Measurements from ENCODE around the gene KIF16B. TPM values are rescaled to one million over a fixed set of nuclear protein-coding genes. Genes with fewer than 3 reads are reported as not detected.
"Not testable (repeated sequence)": the region's sequence is repeated elsewhere in the genome, so short reads cannot be mapped to it uniquely, and the experiment has no call there.

Gene KIF16B
- polyA plus RNA-seq, 4 donors: 19.0 to 22.7 (median 21.5) TPM

GRCh38 chr20:16528078-16528477 is 45.2 kb downstream of the KIF16B start:
- peak in 1 of 4 donors; percentile 27 for DNase-seq (ENCODE audit: low read depth in 4 of 4, low spot score in 3 of 4)

GRCh38 chr20:16527438-16527837 is 45.8 kb downstream of the KIF16B start:
- no peak for DNase-seq (ENCODE audit: low read depth in 4 of 4, low spot score in 3 of 4)

GRCh38 chr20:16526433-16527380 is 46.5 kb downstream of the KIF16B start:
- DNase-seq (ENCODE audit: low read depth in 4 of 4, low spot score in 3 of 4): no peak

DNA sequence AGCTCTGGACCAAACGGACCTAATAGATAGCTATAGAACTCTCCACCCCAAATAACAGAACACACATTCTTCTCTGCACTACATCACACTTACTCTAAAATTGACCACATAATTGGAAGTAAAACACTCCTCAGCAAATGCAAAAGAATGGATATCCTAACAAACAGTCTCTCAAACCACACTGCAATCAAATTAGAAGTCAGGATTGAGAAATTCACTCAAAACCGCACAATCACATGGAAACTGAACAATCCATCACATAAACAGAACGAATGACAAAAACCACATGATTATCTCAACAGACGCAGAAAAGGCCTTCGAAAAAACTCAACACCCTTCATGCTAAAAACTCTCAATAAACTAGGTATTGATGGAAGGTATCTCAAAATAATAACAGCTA is 50.6 kb downstream of the KIF16B start:
- not testable (repeated sequence) for DNase-seq (ENCODE audit: low read depth in 4 of 4, low spot score in 3 of 4)

DNA sequence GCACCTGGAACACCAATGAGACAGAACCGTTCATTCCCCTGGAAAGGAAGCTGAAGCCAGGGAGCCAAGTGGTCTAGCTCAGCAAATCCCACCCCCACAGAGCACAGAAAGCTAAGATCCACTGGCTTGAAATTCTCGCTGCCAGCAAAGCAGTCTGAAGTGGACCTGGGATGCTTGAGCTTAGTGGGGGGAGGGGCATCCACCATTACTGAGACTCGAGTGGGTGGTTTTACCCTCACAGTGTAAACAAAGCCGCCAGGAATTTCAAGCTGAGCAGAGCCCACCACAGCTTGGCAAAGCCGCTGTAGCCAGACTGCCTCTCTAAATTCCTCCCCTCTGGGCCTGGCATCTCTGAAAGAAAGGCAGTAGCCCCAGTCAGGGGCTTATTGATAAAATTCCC is 53.1 kb downstream of the KIF16B start:
- DNase-seq (ENCODE audit: low read depth in 4 of 4, low spot score in 3 of 4): no peak

DNA sequence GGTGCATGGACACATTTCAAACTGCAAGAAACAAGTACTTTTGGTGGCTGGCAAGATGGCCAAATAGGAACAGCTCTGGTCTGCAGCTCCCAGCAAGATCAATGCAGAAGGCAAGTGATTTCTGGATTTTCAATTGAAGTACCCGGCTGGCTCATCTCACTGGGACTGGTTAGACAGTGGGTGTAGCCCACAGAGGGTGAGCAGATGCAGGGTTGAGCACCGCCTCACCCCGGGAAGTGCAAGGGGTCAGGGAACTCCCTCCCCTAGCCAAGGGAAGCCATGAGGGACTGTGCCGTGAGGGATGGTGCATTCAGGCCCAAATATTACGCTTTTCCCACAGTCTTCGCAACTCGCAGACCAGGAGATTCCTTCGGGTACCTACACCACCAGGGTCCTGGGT is 53.6 kb downstream of the KIF16B start:
- DNase-seq (ENCODE audit: low read depth in 4 of 4, low spot score in 3 of 4): not testable (repeated sequence)

DNA sequence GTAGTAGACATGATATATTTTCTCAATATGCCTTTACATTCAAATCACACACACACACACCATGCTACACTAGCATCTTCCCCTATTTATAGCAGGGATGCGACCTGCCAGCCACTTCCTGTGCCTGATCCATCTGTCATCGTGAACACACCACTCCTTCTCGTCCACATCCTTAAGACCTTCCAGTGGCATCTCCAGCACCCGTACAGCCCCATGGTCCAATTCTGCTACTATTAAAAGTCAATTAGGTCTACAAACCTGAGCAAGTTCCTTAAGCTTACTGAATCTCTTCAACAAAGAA is 54.5 kb downstream of the KIF16B start:
- no peak for DNase-seq (ENCODE audit: low read depth in 4 of 4, low spot score in 3 of 4)

GRCh38 chr20:16517946-16518783 is 55.1 kb downstream of the KIF16B start:
- DNase-seq (ENCODE audit: low read depth in 4 of 4, low spot score in 3 of 4): peak; percentile 10 to 44 (median 39)

GRCh38 chr20:16516794-16517193 is 56.5 kb downstream of the KIF16B start:
- no peak for DNase-seq (ENCODE audit: low read depth in 4 of 4, low spot score in 3 of 4)

- DNase-seq (ENCODE audit: low read depth in 4 of 4, low spot score in 3 of 4): no peak
Measured at GRCh38 chr20:16515046-16515445, 58.2 kb downstream of the KIF16B start.

- no peak for DNase-seq (ENCODE audit: low read depth in 4 of 4, low spot score in 3 of 4)
Measured at GRCh38 chr20:16514140-16514539, 59.1 kb downstream of the KIF16B start.

DNA sequence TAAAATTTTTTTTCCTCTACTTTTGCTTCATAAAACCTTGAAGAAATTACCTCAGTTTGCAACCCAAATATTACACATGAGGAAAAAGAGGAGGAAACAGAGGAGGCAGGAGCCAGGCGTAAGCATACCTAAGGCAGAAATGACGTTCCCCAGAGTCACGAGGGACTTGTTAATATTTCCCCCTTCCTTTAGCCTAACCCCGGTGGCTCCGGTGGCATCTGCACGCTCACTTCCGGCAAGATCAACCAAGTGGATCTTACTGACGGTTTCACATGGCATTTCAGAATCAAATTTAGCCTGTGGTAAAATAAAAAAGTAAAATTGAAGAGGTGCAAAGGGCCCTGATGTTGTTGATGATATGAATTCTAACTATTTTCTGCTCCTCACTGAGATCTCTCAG is 67.4 kb downstream of the KIF16B start:
- DNase-seq (ENCODE audit: low read depth in 4 of 4, low spot score in 3 of 4): no peak

GRCh38 chr20:16501301-16501700 is 71.9 kb downstream of the KIF16B start:
- DNase-seq (ENCODE audit: low read depth in 4 of 4, low spot score in 3 of 4): no peak

- no peak for DNase-seq (ENCODE audit: low read depth in 4 of 4, low spot score in 3 of 4)
Measured at GRCh38 chr20:16500197-16500596, 73.1 kb downstream of the KIF16B start.

DNA sequence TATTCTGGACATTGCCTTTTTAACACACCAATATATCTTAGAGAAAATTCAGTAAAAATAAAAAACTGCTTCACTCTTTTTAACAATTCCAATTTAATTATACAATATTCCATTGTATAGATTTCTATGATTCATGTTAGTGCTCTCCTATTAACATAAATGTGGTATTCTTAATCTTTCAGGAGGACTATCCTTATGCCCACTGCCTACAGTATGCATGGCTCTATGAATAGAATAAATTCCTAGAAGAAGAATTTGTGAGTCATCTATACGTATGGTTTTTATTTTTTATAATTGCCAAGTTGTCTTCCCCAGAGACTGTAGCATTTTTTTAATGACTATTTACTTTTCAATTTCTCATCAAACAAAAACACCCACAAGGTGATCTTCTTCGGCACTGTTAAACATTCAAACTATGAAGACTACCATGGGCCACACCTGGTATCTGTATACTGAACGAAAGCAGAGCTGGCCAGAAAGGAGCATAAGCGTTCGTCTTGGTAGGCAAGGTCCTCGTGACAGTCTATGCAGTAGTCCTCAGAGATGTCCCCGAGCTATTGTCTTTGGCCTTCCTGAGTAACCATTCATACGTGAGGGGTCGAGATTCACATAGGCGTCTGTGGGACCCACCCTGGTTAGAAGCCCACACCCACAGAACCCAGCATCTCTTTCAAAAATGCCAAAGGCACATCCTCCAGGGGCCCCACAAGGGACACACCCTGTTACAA is 74.6 kb downstream of the KIF16B start:
- DNase-seq (ENCODE audit: low read depth in 4 of 4, low spot score in 3 of 4): no peak

DNA sequence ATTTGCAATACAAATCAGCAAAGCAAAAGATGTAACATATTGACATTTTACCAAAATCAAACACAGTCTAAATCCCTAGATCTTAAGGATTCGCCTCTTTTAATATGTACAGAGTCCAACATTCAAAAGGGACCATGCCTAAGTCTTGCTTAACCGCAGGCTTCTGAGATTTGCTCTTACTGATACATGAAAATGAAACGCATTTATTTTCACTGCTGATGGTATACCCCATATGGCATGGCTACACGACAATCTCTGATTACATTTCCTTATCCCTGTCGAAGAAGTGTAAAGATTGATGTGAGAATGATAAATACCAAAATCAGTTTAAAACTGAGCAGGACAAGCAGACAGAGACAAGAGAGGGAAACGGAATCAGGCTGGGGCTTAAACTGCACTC is 75.4 kb downstream of the KIF16B start:
- no peak for DNase-seq (ENCODE audit: low read depth in 4 of 4, low spot score in 3 of 4)

- DNase-seq (ENCODE audit: low read depth in 4 of 4, low spot score in 3 of 4): no peak
Measured at GRCh38 chr20:16493486-16493885, 79.8 kb downstream of the KIF16B start.

DNA sequence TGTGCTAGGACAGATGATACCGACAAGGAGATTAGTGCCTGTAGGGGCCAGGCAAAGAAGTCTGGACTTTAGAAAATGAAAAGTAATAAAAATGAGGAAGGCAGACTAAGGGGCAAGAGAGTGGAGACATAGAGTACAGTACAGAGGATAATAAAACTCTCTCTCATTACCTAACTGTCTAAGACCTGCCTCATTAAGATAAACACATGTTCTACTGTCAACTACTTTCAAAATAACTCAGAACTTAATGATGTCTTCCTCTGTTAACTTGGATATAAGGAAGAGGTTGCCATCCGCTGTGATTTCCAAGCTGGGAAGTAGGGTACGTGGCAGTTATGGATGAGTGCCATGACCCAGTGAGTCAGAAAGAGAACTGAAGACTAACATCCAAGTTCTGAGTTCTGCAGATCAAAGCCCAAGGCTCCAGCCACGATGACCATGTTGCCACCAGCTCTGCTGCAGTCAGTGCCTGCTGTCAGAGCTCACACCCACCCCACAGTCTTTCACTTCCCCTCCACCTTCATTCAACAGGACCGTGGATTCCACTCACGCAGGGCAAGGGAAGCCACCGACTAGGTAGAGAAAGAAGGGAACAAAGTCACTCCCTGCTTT is 81.8 kb downstream of the KIF16B start:
- DNase-seq (ENCODE audit: low read depth in 4 of 4, low spot score in 3 of 4): no peak

GRCh38 chr20:16490696-16491095 is 82.6 kb downstream of the KIF16B start:
- no peak for DNase-seq (ENCODE audit: low read depth in 4 of 4, low spot score in 3 of 4)

DNA sequence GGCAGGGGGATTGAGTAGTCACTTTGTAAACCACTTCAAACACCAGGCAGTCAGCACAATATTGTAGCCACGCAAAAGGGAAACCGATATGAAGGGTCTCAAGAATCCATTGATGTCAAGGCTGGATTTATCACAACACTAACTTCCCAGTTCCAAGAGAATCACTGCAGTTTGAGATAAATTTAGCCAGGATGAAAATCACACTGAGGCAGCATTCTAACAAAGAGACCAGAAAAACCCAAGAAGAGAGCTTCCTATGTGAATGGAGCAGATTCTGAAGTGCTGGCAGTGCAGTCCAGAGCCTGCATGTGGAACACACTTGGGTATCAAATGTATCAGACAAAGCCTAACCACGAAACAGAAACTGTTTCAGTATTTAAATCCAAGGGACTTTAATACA is 84.6 kb downstream of the KIF16B start:
- no peak for DNase-seq (ENCODE audit: low read depth in 4 of 4, low spot score in 3 of 4)

DNA sequence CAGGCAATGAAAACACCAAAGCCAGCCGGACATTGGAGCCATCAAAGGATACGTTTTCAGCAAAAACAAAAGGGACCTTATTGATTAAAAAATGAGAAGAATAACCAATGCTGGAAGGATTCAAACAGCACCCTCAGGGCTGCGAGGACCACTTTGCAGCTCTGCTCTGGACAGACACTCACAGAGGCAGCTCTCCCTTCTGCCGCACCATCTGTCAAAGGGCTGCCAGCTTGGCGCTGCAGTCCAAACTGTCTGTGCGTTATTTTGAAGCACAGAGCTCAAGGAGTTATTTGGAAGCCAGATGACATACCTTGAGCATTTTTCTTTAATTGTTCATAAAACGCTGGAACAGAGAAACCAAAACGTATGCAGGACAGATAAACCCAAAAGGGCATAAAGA is 85.2 kb downstream of the KIF16B start:
- no peak for DNase-seq (ENCODE audit: low read depth in 4 of 4, low spot score in 3 of 4)

All from right renal pelvis (tissue), 4 donors.